Measurements from ENCODE around the gene DCAF6.

DCAF6 gene

DNA sequence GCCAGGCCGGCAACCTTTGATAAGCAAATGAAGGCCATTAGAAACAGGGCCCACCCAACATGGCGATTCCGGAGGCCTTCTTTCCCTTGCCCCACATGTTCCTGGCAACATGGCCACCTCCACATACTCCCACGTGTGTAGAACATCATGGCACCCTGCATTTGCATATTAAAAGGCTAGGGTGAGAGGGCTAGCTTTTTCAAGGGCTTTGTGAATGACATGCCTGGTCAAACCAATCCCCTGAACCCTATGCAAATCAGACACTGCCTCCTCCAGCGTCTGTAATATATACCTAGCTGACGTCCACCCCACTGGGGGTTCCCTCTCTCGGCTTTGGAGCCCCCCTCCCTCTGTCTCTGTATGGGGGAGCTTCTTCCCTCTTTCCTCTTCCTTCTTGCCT is 24.2 kb upstream of the DCAF6 start:
- CTCF ChIA-PET: no interaction called here
- TF ChIP-seq FOXA1 (IDR thresholded peaks at IDR 0.05) (no peak), HDGF (IDR thresholded peaks at IDR 0.05; ENCODE audit: borderline replicate concordance) (no peak), FOXM1 (IDR thresholded peaks at IDR 0.05; ENCODE audit: borderline replicate concordance) (no peak), SP1 (IDR thresholded peaks at IDR 0.05) (no peak)
- POLR2A ChIA-PET: no interaction called here
- DNase-seq (ENCODE audit: extremely low spot score): no peak

DNA sequence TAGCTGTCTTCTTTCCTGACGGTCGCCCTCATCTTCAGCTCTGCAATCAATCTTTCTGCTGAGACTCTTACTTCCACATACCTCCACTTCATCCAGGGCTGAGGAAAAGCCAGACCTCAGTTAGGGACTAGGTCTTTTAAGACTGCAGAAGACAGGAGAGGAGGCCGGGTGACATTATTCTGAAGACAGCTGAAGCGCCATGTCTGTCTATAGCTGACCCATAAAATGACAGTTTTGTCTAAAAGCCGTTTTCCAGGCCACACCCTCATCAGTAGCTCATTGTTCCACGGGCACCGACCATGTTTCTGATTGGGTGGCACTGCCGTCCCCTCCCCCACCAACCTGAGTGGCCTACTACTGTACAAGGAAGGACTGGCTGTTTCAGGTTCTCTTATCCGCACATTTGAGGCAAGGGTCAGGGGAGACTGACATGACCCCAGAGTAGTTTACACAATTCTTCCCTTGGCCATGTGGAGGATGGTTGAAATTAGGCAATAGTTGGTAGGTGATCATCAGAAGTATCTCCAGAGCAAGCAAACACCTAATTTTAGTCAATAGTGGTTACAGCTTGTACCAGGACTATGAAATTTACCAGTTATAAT is 22.5 kb upstream of the DCAF6 start, which contains the start of gene ADCY10:
Gene ADCY10, minus strand, starts transcription at position 240 of the 602 bp plus-strand sequence. CDS start 8,994 bp downstream, outside the sequence.
- ChIA-PET POLR2A (interaction anchor here (1.5 kb wide), 1 partner anchor 22 kb away, joined by 7 read pairs; the partner anchor contains the start of genes DCAF6 and MPC2), CTCF (no interaction called here)

DNA sequence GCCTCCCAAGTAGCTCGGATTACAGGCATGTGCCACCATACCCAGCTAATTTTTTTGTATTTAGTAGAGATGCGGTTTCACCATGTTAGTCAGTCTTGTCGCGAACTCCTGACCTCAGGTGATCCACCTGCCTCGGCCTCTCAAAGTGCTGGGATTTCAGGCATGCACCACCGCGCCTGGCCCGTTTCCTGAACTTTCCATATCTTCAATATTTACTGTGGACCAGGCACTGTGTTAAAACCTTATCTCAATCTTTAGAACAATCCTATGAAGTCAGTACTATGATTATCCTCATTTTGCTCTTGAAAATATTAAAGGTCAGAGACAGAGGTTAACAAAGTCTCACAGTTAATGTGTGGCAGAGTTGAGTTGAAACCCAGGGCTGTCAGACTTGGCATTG is 20.9 kb upstream of the DCAF6 start:
- ChIA-PET CTCF (no interaction called here), POLR2A (no interaction called here)
- no peak for TF ChIP-seq ELF4 (IDR thresholded peaks at IDR 0.05)
- no peak for TF ChIP-seq FOXM1 (IDR thresholded peaks at IDR 0.05; ENCODE audit: borderline replicate concordance)
- TF ChIP-seq ZNF384 (IDR thresholded peaks at IDR 0.05): no peak
- no peak for TF ChIP-seq CTBP1 (IDR thresholded peaks at IDR 0.05; ENCODE audit: borderline replicate concordance)
- no peak for TF ChIP-seq L3MBTL2 (conservative IDR thresholded peaks at IDR 0.05)
- TF ChIP-seq NFRKB (IDR thresholded peaks at IDR 0.05): no peak
- no peak for TF ChIP-seq FOXA1 (IDR thresholded peaks at IDR 0.05)
- no peak for TF ChIP-seq SP1 (IDR thresholded peaks at IDR 0.05)
- TF ChIP-seq SUZ12 (IDR thresholded peaks at IDR 0.05): no peak
- TF ChIP-seq HDGF (IDR thresholded peaks at IDR 0.05; ENCODE audit: borderline replicate concordance): no peak
- TF ChIP-seq LEF1 (IDR thresholded peaks at IDR 0.05; ENCODE audit: borderline replicate concordance): no peak
- no peak for TF ChIP-seq FOXK2 (IDR thresholded peaks at IDR 0.05)
- TF ChIP-seq, protein P1, sequence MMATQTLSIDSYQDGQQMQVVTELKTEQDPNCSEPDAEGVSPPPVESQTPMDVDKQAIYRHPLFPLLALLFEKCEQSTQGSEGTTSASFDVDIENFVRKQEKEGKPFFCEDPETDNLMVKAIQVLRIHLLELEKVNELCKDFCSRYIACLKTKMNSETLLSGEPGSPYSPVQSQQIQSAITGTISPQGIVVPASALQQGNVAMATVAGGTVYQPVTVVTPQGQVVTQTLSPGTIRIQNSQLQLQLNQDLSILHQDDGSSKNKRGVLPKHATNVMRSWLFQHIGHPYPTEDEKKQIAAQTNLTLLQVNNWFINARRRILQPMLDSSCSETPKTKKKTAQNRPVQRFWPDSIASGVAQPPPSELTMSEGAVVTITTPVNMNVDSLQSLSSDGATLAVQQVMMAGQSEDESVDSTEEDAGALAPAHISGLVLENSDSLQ (IDR thresholded peaks at IDR 0.05): no peak
- no peak for TF ChIP-seq TARDBP (IDR thresholded peaks at IDR 0.05)
- DNase-seq (ENCODE audit: extremely low spot score): no peak

More for the DNA sequence above, 22.5 kb upstream of the DCAF6 start, which contains the start of gene ADCY10:
- TF ChIP-seq SUZ12 (IDR thresholded peaks at IDR 0.05) (no peak), BHLHE40 (IDR thresholded peaks at IDR 0.05; ENCODE audit: borderline replicate concordance) (no peak), SP1 (IDR thresholded peaks at IDR 0.05) (no peak), FOXM1 (IDR thresholded peaks at IDR 0.05; ENCODE audit: borderline replicate concordance) (no peak), ZNF384 (IDR thresholded peaks at IDR 0.05) (no peak), LEF1 (IDR thresholded peaks at IDR 0.05; ENCODE audit: borderline replicate concordance) (no peak), HDGF (IDR thresholded peaks at IDR 0.05; ENCODE audit: borderline replicate concordance) (no peak), FOXA1 (IDR thresholded peaks at IDR 0.05) (no peak), NFRKB (IDR thresholded peaks at IDR 0.05) (no peak)
- no peak for DNase-seq (ENCODE audit: extremely low spot score)

DNA sequence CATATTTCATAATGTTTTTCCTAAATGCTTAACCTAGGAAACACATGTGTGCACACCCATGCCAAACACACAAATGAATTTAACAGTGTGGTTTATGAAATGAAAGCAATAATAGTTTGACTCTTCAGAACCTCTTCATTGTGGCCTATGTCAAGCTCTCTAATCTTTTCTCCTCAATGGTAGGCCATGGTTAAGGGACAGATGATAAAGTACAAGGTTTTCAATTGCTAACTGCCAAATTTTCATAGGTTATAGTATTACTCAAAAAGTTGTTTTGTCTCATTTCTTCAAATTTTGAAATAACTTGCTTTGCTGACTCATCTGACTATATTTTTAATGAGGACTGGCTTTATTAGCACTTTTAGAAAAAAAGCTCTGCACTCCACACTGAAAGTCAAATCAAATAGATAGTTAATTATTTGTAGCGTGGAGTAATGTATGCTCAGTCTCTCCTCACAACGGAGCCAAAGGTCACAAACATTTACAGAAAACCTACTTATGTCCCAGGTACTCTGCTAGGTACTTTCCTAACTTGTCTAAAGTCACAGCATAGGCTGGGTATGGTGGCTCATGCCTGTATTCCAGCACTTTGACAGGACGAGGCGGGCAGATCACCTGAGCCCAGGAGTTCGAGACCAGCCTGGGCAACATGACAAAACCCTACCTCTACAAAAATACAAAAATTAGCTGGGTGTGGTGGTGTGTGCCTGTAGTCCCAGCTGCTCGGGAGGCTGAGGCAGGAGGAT is 19.5 kb upstream of the DCAF6 start:
- POLR2A ChIA-PET: no interaction called here
- TF ChIP-seq LEF1 (IDR thresholded peaks at IDR 0.05; ENCODE audit: borderline replicate concordance): no peak
- TF ChIP-seq SP1 (IDR thresholded peaks at IDR 0.05): no peak
- no peak for TF ChIP-seq ELF4 (IDR thresholded peaks at IDR 0.05)
- DNase-seq (ENCODE audit: extremely low spot score): no peak
- CTCF ChIA-PET: interaction anchor here (1.0 kb wide), 1 partner anchor 10 kb away, joined by 3 read pairs; no protein-coding TSS in a partner anchor

DNA sequence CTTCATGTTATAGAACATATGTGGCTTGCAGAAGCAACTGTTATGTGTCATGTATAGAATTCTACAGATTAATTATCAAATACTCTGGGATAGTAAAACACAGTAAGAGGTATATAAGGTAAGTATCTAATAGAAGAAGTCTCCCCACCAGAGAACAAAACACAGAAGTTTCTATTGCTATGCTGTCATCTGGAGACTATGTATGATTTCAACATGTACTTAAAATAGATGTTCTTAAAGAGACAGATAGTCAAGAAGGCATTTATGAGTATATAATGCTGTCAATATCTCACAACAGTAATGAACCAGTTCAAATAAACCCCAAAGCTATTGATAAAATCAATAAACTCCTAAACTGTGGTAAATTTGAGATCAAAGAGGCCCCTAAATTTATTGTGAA is 14.5 kb upstream of the DCAF6 start:
- TF ChIP-seq, protein P1 (IDR thresholded peaks at IDR 0.05): peak; percentile 88
- no peak for TF ChIP-seq ZNF384 (IDR thresholded peaks at IDR 0.05)
- CTCF ChIA-PET: interaction anchor here (0.7 kb wide), 1 partner anchor 113 kb away, joined by 3 read pairs; no protein-coding TSS in a partner anchor
- no peak for DNase-seq (ENCODE audit: extremely low spot score)
- POLR2A ChIA-PET: no interaction called here

DNA sequence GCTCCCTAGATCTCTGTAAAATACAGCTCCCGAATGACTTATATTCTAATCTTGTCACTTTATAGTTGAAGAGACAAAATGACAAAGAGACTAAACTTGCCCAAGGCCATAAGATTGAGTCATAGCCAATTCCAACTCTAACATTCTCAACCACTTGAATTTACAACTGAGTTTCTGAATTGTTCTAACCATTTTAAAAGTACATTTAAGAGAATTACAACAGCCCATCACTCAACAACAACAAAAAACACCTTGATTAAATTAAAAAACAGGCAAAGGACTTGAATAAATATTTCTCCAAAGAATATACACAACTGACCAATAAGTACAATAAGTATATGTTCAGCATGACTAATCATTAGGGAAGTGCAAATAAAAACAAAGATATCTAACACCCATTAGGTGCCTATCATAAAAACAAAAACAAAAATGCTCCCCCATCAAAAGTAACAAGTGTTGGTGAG is 13.8 kb upstream of the DCAF6 start:
- TF ChIP-seq FOXK2 (IDR thresholded peaks at IDR 0.05) (no peak), FOXA1 (IDR thresholded peaks at IDR 0.05) (no peak), SUZ12 (IDR thresholded peaks at IDR 0.05) (no peak), HDGF (IDR thresholded peaks at IDR 0.05; ENCODE audit: borderline replicate concordance) (no peak), ARNT (IDR thresholded peaks at IDR 0.05) (no peak), NFRKB (IDR thresholded peaks at IDR 0.05) (no peak), BHLHE40 (IDR thresholded peaks at IDR 0.05; ENCODE audit: borderline replicate concordance) (no peak), FOXM1 (IDR thresholded peaks at IDR 0.05; ENCODE audit: borderline replicate concordance) (no peak), L3MBTL2 (conservative IDR thresholded peaks at IDR 0.05) (no peak), ZNF384 (IDR thresholded peaks at IDR 0.05) (no peak), CTBP1 (IDR thresholded peaks at IDR 0.05; ENCODE audit: borderline replicate concordance) (no peak), TARDBP (IDR thresholded peaks at IDR 0.05) (no peak), SP1 (IDR thresholded peaks at IDR 0.05) (no peak), LEF1 (IDR thresholded peaks at IDR 0.05; ENCODE audit: borderline replicate concordance) (no peak), ELF4 (IDR thresholded peaks at IDR 0.05) (no peak)
- TF ChIP-seq, protein P1 (IDR thresholded peaks at IDR 0.05): no peak
- ChIA-PET POLR2A (no interaction called here), CTCF (no interaction called here)
- no peak for DNase-seq (ENCODE audit: extremely low spot score)

All from HEK293T (cell line).